Cardiac fibroblast (primary cell): ENCODE data around the gene CHGA.

Experiments used
- DNase-seq, 2 donors: peaks; one replicate each; pipeline versions ENCODE4 v3.0.0 to v3.0.0-alpha.2; 2010; ENCODE audit warnings: low read depth in 2 of 2
- H3K4me3 ChIP-seq, 2 donors: replicated peaks in 1 of 2; 1 replicate in 1 of 2; 2 replicates in 1 of 2; pipeline ENCODE4 v1.5.1; 2011; ENCODE audit warnings: low read depth in 2 of 2, low read length in 2 of 2, mild to moderate bottlenecking in 2 of 2, moderate library complexity in 1 of 2
- CTCF ChIP-seq: IDR thresholded peaks from one replicate; pipeline ENCODE4 v1.5.1; 2011; ENCODE audit warnings: low read depth, mild to moderate bottlenecking, low read length, inconsistent platforms

Gene CHGA

GRCh38 chr14:92978229-92979021 lies 55.5 kb downstream of the CHGA start:
- TF ChIP-seq CTCF, result no peak
- no peak overlapping the region for H3K4me3 ChIP-seq
- DNase-seq, result no peak

- no peak for TF ChIP-seq CTCF
- DNase-seq, result no peak
- H3K4me3 ChIP-seq, result no peak overlapping the region
Measured at GRCh38 chr14:92980866-92981265, 57.9 kb downstream of the CHGA start.

GRCh38 chr14:92981726-92982125 lies 58.8 kb downstream of the CHGA start:
- no peak overlapping the region for H3K4me3 ChIP-seq
- TF ChIP-seq CTCF, result no peak
- DNase-seq, result no peak

DNA sequence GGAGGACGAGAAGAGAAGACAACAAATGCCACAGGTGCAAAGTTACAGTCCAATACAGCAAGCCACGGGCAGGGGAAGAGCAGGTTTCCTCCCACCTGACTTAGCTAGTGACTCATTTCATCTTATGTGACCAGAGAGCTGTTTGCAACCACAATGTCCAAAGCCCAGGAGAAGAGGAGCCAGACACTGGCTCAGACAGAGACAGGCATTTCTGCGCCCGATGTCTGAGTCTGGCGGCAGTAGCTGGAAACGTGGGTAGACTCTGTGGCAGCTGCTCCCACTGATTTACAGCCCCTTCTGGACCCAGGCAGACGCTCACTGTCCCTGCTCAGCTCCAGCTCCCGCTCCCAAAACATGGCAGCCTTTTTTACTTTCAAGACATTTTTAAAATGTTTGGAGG lies 60.0 kb downstream of the CHGA start:
- no peak for DNase-seq
- TF ChIP-seq CTCF, result no peak

DNA sequence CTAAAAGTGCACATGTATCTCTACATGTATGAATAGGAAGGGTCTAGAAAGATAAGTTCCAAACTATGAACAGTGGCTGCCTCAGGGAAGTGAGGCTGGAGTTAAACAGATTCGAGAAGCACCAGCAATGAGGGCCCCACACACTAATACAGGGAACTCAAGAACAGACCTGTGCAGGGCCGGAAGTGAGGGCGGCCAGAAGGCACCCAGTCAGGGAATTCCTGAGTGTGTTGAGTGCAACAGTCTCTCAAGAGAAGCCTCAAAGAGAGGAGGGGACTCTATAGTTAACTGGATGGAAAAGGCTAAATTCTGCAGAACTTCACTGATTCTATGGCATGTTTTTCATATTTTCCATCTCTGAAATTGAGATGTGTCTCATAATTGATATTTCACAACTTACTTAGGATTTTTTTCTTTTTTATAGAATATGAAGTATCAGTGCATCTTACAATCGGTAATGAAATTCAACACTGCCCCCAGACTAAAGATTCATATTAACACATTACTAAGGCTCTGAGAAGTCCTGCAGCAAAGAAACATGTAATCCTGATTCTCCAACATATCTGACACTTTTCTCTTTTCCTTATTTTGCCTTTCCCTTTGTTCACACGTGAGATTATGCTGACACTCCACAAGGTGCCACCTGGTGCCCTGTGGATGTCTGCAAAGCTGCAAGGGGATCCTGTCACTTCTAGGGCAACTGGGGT lies 61.3 kb downstream of the CHGA start:
- no peak for DNase-seq
- no peak for TF ChIP-seq CTCF
- H3K4me3 ChIP-seq, result no peak overlapping the region

More for the DNA sequence above, 60.0 kb downstream of the CHGA start:
- no peak overlapping the region for H3K4me3 ChIP-seq
